ENCODE measurements around the gene EEF1G. TPM values are rescaled to one million over a fixed set of nuclear protein-coding genes. Genes with fewer than 3 reads are reported as not detected.

EEF1G gene
- total RNA-seq, 1 donor from 2014 or later, result 958 TPM

GRCh38 chr11:62615521-62615920 is 41.8 kb upstream of the EEF1G start:
- intact Hi-C loops (cut with micrococcal nuclease), result no loop called here
- Histone ChIP-seq H3K27ac (replicated peaks) (no peak overlapping the region), H3K4me3 (no peak overlapping the region), H3K27me3 (ENCODE audit: low read depth) (no peaks in the 10 kb centered on the region), H3K4me1 (peaks cover 38% of the 10 kb centered on the region), H3K9me3 (replicated peaks) (no peaks in the 10 kb centered on the region), H3K36me3 (peaks cover 25% of the 10 kb centered on the region)
- no peak for DNase-seq
- TF ChIP-seq CTCF (IDR thresholded peaks at IDR 0.05; ENCODE audit: borderline replicate concordance), result no peak

DNA sequence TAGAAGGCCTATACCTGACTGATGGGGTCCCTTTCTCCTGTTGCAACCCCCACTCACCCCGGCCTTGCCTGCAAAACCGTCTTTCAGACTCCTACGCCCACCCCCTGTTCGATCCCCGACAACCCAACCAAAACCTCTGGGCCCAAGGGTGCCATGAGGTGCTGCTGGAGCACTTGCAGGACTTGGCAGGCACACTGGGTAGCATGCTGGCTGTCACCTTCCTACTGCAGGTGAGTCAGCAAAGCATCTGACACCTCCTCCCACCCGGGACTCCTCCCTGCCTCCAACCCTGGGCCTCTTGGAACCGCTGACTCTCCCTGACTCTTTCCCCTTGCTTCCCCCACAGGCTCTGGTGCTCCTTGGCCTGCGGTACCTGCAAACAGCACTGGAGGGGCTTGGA is 40.6 kb upstream of the EEF1G start:
- Histone ChIP-seq H3K36me3 (peaks cover 28% of the 10 kb centered on the region), H3K4me1 (peaks cover 39% of the 10 kb centered on the region), H3K9me3 (replicated peaks) (no peaks in the 10 kb centered on the region), H3K4me3 (no peak overlapping the region), H3K27ac (replicated peaks) (peak overlapping the region; percentile 96), H3K27me3 (ENCODE audit: low read depth) (no peaks in the 10 kb centered on the region)
- no peak for TF ChIP-seq CTCF (IDR thresholded peaks at IDR 0.05; ENCODE audit: borderline replicate concordance)
- no peak for DNase-seq
- intact Hi-C loops (cut with micrococcal nuclease), result no loop called here

- H3K4me1 ChIP-seq, result peaks cover 39% of the 10 kb centered on the region
- peaks cover 33% of the 10 kb centered on the region for H3K36me3 ChIP-seq
- no peaks in the 10 kb centered on the region for H3K27me3 ChIP-seq (ENCODE audit: low read depth)
- no peaks in the 10 kb centered on the region for H3K9me3 ChIP-seq (replicated peaks)
- intact Hi-C loops (cut with micrococcal nuclease), result no loop called here
- H3K4me3 ChIP-seq, result peak overlapping the region; percentile 76
- H3K27ac ChIP-seq (replicated peaks), result peak overlapping the region; percentile 96
- no peak for DNase-seq
- TF ChIP-seq CTCF (IDR thresholded peaks at IDR 0.05; ENCODE audit: borderline replicate concordance), result no peak
Observed at GRCh38 chr11:62613291-62613778, 39.6 kb upstream of the EEF1G start.

- peak within 1 kb of the TSS; percentile 96 for H3K27ac ChIP-seq (replicated peaks)
- H3K4me3 ChIP-seq, result peak within 1 kb of the TSS; percentile 76
- intact Hi-C loops (cut with micrococcal nuclease), result no loop called here
- H3K4me1 ChIP-seq, result peaks cover 39% of the 10 kb centered on the region
- H3K27me3 ChIP-seq (ENCODE audit: low read depth), result no peaks in the 10 kb centered on the region
- no peaks in the 10 kb centered on the region for H3K9me3 ChIP-seq (replicated peaks)
- DNase-seq, result peak; percentile 92
- peaks cover 33% of the 10 kb centered on the region for H3K36me3 ChIP-seq
- peak; percentile 89 for TF ChIP-seq CTCF (IDR thresholded peaks at IDR 0.05; ENCODE audit: borderline replicate concordance)
Observed at GRCh38 chr11:62612366-62613290, 38.9 kb upstream of the EEF1G start, which contains the start of the genes EML3 and ROM1. Gene EML3 (minus strand): TSS chr11:62612775. CDS start chr11:62612457, 318 bp downstream. Gene ROM1 (plus strand): TSS chr11:62613257. CDS start chr11:62613282, 25 bp downstream.

DNA sequence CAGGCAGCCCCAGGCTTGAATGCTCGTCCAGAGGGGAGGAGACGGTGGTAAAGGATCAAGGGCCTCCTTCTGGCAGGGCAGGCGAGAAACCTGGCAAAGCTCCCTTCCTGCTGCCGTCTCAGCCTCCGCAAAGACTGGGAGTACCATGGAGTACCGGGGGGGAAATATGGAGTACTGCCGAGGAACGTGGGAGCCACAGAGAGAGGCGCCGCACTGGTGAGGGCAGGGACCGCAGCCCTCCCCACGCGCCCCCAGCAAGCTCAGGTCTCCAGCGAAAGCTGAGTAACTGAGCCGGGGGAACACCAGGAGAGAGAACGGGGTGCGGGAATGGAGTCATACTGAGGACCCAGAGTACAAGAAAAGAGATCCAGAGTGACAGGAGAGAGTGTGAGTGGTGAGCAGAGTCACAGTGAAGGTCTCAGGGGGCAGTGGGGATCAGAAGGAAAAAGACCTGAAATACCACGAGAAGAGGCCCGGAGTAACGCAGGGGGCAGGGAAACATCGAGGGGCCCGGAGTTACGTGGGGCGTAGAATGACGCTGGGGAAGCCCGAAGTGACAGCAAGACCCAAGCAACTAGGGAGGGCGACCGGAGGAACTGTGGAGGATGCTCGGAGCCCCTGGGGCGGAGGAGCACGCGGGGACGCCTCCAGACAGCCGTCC is 38.1 kb upstream of the EEF1G start:
- Histone ChIP-seq H3K9me3 (replicated peaks) (no peaks in the 10 kb centered on the region), H3K36me3 (peaks cover 34% of the 10 kb centered on the region), H3K27ac (replicated peaks) (peak overlapping the region; percentile 96), H3K4me3 (peak overlapping the region; percentile 76), H3K4me1 (peaks cover 39% of the 10 kb centered on the region), H3K27me3 (ENCODE audit: low read depth) (no peaks in the 10 kb centered on the region)
- DNase-seq, result peak; percentile 57
- TF ChIP-seq CTCF (IDR thresholded peaks at IDR 0.05; ENCODE audit: borderline replicate concordance), result no peak
- intact Hi-C loops (cut with micrococcal nuclease), result no loop called here

Measured in left ventricle myocardium inferior (tissue), 1 donor.